Central memory CD8-positive, alpha-beta T cell (primary cell): ENCODE results near the gene INKA2.

Experiments
- ATAC-seq: fragments of 150-1000 bp; cut with Tn5 transposase; replicated peaks from 2 replicates; pipeline ENCODE4 v1.10.0; 2022; ENCODE audit warnings: mild to moderate bottlenecking, moderate FRiP score, moderate number of reproducible peaks; ENCODE audit not compliant: poor library complexity, severe bottlenecking; ENCODE audit errors: extremely low read depth
- DNase-seq, 2 donors: peaks; one replicate each; pipeline ENCODE4 v3.0.0; 2021; ENCODE audit warnings: low spot score in 2 of 2
- H3K27ac Mint-ChIP-seq: one replicate; pipeline ENCODE4 v1.8.0; 2022; ENCODE audit warnings: low read depth, mild to moderate bottlenecking, moderate library complexity, mixed read lengths
- H3K27me3 Mint-ChIP-seq: one replicate; pipeline ENCODE4 v1.8.0; 2022; ENCODE audit warnings: mixed read lengths
- H3K36me3 Mint-ChIP-seq: one replicate; pipeline ENCODE4 v1.8.0; 2022; ENCODE audit warnings: mild to moderate bottlenecking, moderate library complexity, mixed read lengths; ENCODE audit not compliant: insufficient read depth
- H3K4me1 Mint-ChIP-seq: one replicate; pipeline ENCODE4 v1.8.0; 2022; ENCODE audit warnings: mixed read lengths
- H3K4me3 Mint-ChIP-seq: one replicate; pipeline ENCODE4 v1.8.0; 2022; ENCODE audit warnings: mild to moderate bottlenecking, moderate library complexity, mixed read lengths
- H3K9me3 Mint-ChIP-seq: one replicate; pipeline ENCODE4 v1.8.0; 2022; ENCODE audit warnings: mixed read lengths

The INKA2 gene

DNA sequence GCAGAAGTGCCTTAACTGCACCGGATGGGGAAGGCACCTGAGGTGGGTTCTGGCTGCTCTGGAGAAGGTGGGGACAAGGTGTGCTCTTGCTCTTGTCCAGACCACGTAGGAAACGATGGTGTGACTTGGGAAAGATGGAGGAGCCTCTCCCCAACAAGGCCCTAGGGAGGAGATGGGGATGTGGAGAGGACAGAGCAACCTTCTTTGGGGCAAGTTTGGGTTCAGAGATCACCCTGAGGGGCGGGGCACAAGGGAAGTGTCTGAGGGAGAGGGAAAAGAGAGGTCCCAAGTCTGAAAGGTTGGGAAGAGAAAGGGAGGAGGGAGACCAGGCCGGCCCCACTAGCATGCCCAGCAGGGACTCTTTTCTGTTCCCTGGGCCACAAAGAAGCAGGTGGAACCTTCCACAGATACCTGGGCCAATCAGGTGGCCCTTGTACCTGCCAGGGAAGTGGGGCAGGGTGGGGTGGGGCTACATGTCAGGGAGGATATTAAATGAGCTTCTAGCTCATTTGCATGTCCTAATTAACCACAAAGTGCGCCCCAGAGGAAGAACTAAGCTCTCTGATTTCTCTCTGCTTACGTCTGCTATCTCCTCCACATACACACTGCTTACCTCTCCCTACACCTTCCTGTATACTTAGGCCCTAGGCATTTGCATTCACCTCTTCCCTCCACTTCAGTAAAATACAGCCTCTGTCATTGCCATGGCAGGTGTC, 15.9 kb downstream of the INKA2 start:
- peak overlapping the region; percentile 68 for H3K27ac Mint-ChIP-seq
- no peak overlapping the region for H3K4me3 Mint-ChIP-seq
- H3K9me3 Mint-ChIP-seq: no peaks in the 10 kb centered on the region

DNA sequence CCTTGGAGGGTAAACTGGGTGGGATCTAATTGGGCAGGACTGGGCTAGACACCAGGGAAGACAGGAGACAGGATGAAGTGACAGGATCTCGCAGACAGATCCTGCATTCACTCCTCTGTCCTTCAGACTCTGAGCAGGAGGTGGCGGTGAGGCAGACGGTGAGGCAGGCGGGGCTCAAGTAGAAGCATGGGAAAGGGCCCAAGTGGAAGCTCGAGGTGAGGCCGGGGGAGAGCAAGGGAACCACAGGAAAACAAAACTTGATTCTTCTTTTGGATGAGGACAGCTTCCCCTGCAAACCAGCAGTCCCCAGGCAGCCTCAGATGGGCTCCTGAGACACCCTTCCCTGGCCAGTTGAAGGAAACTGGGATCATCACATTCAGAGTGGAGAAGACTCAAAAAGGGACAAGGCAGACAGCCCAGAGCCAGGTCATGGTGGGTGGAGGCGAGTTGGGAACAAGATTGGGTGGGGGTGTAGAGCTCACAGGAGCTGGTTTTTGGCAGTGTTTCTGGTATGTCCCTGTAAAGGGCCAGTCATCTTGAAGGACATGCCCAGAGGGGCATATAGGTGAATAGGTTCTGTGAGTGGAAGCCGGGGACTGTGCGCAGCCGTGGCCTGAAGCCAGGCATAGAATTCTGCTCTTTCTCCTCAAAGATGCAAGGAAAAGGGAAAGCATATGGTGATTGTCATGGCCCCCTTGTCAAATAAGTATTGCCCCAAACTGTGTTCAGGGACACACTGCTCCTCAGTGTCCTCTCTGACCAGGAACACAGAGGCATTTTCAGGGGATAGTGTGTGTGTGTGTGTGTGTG, 18.0 kb downstream of the INKA2 start:
- Mint-ChIP-seq H3K27me3 (no peaks in the 10 kb centered on the region), H3K27ac (peak overlapping the region; percentile 68), H3K9me3 (no peaks in the 10 kb centered on the region), H3K36me3 (peaks cover 7% of the 10 kb centered on the region), H3K4me1 (peaks cover 20% of the 10 kb centered on the region), H3K4me3 (no peak overlapping the region)
- DNase-seq (no peak), ATAC-seq (no peak)

More for the DNA sequence above, 15.9 kb downstream of the INKA2 start:
- peak; percentile 92 for ATAC-seq
- H3K27me3 Mint-ChIP-seq: no peaks in the 10 kb centered on the region
- peaks cover 20% of the 10 kb centered on the region for H3K4me1 Mint-ChIP-seq
- H3K36me3 Mint-ChIP-seq: peaks cover 2% of the 10 kb centered on the region
- DNase-seq: no peak

DNA sequence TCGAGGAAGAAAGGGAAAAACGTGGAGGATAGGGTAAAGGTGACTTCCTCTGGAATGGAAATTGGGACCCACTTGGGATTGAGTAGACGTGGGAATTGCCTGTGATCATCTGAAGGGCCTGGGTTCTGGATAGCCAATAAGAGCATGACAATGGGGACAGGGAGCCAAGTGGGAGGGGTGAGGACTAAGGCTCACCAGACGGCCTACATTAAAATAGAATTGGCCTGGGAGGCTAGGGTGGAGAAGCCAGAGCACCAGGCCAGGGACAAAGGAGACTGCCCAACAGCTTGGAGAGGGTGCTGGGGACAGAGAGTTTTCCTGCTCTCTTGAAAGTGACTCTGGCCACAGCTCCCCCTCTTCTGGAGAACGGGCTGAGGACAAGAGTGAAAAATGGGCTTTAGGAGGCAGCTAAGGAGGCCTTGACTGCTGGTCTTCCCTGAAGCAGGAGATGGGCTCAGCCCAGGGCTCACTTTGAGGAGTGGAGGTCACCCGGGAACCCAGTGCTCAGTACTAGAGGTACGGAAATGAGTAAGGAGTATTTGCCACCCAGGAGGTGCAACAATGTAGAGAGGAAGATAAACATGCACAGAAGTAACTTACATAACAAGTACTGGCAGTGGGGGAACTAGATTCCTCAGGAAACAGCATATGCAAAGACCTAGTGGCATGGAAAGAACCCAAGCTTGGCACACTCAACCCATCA, 18.8 kb downstream of the INKA2 start:
- DNase-seq: no peak
- Mint-ChIP-seq H3K27ac (peak overlapping the region; percentile 68), H3K4me3 (no peak overlapping the region), H3K4me1 (peaks cover 20% of the 10 kb centered on the region), H3K9me3 (no peaks in the 10 kb centered on the region), H3K27me3 (no peaks in the 10 kb centered on the region), H3K36me3 (peaks cover 8% of the 10 kb centered on the region)
- no peak for ATAC-seq

DNA sequence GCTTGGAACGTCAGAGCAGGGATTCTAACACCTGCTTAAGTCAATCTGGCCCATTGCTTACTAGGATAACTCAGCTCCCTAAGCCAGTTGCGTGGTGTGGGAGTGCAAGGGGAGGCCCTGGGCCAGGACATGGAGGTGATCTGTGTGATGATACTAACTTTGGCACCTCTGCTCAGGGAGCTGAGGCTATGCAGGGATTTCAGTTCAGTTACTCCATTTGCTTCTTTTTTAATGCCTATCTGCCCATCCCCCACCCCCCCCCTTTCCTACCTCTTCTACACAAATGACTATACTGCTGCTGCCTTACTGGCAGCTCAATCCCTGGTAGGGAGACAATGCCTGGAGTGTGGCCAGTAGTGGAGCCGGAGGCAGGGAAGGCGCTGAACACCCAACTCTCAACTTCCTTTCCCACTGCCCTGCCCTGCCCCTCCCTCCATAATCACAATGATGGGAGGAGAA, 19.5 kb downstream of the INKA2 start:
- no peak overlapping the region for H3K27ac Mint-ChIP-seq
- H3K36me3 Mint-ChIP-seq: peaks cover 8% of the 10 kb centered on the region
- H3K4me1 Mint-ChIP-seq: peaks cover 20% of the 10 kb centered on the region

DNA sequence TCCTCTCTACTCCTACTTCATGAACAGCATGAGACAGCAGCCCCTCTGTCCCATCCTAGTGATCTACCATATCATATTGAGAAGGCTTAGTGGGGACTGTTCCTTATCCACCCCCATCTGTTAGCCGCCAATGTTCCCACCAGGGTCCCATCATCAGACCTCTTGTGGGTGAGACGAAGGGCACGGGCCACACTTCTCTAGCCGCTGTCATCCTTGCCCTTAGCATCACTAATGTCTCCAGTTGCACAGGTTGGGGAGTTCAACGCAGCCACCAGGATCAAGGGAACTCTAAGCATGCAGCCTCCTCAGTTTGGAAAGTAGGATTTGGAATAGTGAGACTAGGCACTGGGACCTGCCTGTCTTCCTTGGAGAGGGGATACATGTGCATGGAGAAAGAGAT, 20.1 kb downstream of the INKA2 start:
- Mint-ChIP-seq H3K27ac (no peak overlapping the region), H3K9me3 (no peaks in the 10 kb centered on the region), H3K27me3 (no peaks in the 10 kb centered on the region), H3K4me3 (no peak overlapping the region), H3K4me1 (peaks cover 20% of the 10 kb centered on the region), H3K36me3 (peaks cover 8% of the 10 kb centered on the region)
- ATAC-seq (no peak), DNase-seq (no peak)

More for the DNA sequence above, 19.5 kb downstream of the INKA2 start:
- ATAC-seq (no peak), DNase-seq (no peak)
- Mint-ChIP-seq H3K4me3 (no peak overlapping the region), H3K9me3 (no peaks in the 10 kb centered on the region), H3K27me3 (no peaks in the 10 kb centered on the region)

DNA sequence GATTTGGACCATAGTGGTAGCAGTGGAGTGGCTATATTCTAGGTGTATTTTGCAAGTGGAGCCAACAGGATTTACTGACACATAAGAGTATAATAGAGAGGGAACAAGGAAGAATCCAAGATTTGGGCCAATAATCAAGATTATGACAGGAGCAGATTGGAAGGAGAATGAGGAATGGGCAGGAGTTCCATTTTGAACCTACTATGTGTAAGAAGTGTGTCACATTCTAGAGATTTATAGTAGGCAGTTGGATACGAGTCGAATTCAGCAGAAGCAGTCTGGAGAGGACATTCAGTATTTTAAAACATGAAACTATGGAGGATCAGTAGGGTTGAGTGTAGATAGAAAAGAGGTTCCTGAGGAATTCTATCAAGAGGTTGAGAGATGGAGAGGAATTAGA, 21.7 kb downstream of the INKA2 start:
- no peak for ATAC-seq
- Mint-ChIP-seq H3K9me3 (no peaks in the 10 kb centered on the region), H3K27ac (no peak overlapping the region), H3K36me3 (peaks cover 11% of the 10 kb centered on the region), H3K4me3 (no peak overlapping the region), H3K27me3 (no peaks in the 10 kb centered on the region), H3K4me1 (peaks cover 7% of the 10 kb centered on the region)
- DNase-seq: no peak

DNA sequence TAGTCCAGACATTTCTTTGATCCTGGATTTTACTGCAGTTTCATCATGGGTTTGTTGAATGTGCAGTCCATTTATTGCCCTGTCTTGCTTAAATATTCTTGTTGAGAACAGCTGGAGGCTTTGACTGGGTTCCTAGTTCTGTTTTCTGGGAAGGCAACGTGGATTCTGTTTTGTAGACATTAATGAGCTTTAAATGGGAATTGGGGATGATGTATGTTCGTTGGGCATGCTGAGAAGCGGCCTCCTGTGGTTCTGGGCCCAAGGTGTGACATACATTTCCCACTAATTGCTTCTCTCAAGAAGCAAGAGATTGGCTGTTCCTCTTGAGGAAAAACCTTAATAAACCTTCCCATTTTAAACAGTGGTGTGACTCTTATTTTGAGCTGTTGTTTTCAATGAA, 22.9 kb downstream of the INKA2 start:
- Mint-ChIP-seq H3K4me3 (no peak overlapping the region), H3K9me3 (no peaks in the 10 kb centered on the region), H3K27ac (no peak overlapping the region), H3K36me3 (peaks cover 11% of the 10 kb centered on the region), H3K27me3 (no peaks in the 10 kb centered on the region), H3K4me1 (peaks cover 7% of the 10 kb centered on the region)
- ATAC-seq (no peak), DNase-seq (no peak)

DNA sequence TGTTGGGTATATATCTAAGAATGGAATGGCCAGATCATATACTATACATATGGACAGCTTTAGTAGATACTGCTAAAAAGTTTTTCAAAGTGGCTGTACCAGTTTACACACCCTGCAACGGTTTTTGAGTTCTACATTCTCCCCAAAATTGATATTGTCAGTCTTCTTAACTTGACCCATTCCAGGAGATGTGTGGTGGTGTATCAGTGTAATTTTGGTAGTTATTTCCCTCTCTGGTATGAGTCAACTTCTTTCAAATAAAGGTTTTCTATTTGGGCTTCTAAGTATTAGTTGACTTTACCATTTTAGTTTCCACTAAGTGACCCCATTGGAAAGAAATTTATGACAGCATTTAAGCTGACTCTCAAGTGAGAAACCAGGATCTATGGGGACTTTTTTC, 29.2 kb downstream of the INKA2 start:
- H3K36me3 Mint-ChIP-seq: peaks cover 41% of the 10 kb centered on the region
- no peaks in the 10 kb centered on the region for H3K27me3 Mint-ChIP-seq
- DNase-seq (no peak), ATAC-seq (no peak)
- no peaks in the 10 kb centered on the region for H3K9me3 Mint-ChIP-seq
- H3K4me3 Mint-ChIP-seq: no peak overlapping the region
- H3K4me1 Mint-ChIP-seq: peaks cover 7% of the 10 kb centered on the region
- H3K27ac Mint-ChIP-seq: peak overlapping the region; percentile 62

DNA sequence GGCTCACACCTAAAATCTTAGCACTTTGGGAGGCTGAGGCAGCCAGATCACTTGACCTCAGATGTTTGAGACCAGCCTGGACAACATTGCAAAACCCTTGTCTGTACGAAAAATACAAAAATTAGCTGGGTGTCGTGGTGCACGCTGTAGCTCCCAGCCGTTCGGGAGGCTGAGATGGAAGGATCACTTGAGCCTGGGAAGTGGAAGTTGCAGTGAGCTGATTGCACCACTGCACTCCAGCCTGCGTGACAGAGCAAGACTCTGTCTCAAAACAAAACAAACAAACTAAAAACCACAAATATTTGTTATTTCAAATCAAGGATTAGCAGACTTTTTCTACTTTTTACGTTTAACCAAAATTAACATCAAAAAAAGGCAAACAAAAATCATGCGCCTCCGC, 31.3 kb downstream of the INKA2 start:
- ATAC-seq: no peak
- Mint-ChIP-seq H3K27me3 (no peaks in the 10 kb centered on the region), H3K36me3 (peaks cover 52% of the 10 kb centered on the region), H3K4me3 (no peak overlapping the region), H3K27ac (peak overlapping the region; percentile 84), H3K9me3 (no peaks in the 10 kb centered on the region), H3K4me1 (peaks cover 7% of the 10 kb centered on the region)
- no peak for DNase-seq

DNA sequence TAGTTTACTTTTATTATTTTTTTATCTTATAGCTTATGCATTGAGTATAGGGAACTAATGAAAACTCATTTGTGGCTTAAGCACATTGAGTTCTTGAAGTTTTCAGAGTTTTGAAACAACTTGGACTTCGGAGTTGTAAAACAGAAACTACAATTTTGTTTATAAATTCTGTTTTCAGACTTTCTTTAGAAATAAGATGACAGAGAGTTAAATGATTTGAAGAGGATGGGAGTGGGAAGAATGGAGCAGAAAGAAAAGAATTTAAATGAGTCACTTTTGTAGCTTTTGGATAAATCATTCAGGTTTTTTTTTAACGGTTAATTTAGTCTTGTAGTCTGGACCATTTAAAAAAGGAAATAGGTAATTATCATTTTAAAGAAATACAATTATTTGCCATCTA, 32.3 kb downstream of the INKA2 start:
- Mint-ChIP-seq H3K9me3 (no peaks in the 10 kb centered on the region), H3K27ac (peak overlapping the region; percentile 84), H3K4me1 (peaks cover 7% of the 10 kb centered on the region), H3K27me3 (no peaks in the 10 kb centered on the region), H3K4me3 (no peak overlapping the region), H3K36me3 (peaks cover 58% of the 10 kb centered on the region)
- ATAC-seq (no peak), DNase-seq (no peak)

DNA sequence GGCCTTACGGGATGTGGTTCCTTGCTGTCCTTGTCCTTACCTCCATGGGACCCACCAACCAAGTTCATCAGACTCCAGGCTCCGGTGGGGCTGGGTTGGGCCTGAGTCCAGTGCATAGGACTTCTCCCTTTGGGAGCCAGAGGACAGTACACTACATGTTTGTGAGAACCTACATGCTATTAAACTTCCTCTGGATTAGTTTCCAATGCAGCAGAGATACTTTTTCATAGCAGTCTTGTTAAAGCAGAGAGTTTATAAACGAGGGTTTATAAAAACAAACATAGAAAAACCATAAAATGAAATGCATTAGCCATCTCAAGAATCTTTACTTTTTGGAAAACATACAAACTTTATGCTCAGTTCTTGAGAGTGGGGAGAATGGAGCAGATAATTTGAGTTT, 33.4 kb downstream of the INKA2 start:
- H3K9me3 Mint-ChIP-seq: no peaks in the 10 kb centered on the region
- H3K27ac Mint-ChIP-seq: peak overlapping the region; percentile 35
- peaks cover 7% of the 10 kb centered on the region for H3K4me1 Mint-ChIP-seq
- peaks cover 58% of the 10 kb centered on the region for H3K36me3 Mint-ChIP-seq
- H3K4me3 Mint-ChIP-seq: no peak overlapping the region
- no peaks in the 10 kb centered on the region for H3K27me3 Mint-ChIP-seq
- DNase-seq (no peak), ATAC-seq (no peak)

DNA sequence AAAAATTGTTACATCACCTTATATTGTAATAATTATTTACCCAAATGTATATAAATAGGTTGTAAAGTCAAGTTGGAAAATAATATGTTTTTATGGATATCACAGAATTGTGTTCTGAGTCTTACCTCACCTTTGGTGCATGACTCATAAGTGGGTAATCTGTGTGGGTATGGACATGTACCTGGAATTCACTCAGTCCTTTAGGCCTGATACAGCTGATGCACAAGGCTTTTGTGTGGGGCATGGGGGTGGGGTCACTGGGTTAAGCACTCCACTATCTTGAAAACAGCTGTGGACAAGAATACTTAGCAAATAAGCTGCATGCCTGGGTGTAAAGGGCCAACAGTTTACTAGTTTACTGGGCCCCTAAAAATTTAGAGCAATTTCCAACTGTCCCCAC, 34.4 kb downstream of the INKA2 start:
- ATAC-seq (no peak), DNase-seq (no peak)
- H3K4me3 Mint-ChIP-seq: no peak overlapping the region
- peaks cover 63% of the 10 kb centered on the region for H3K36me3 Mint-ChIP-seq
- peaks cover 9% of the 10 kb centered on the region for H3K4me1 Mint-ChIP-seq
- no peak overlapping the region for H3K27ac Mint-ChIP-seq
- no peaks in the 10 kb centered on the region for H3K27me3 Mint-ChIP-seq
- no peaks in the 10 kb centered on the region for H3K9me3 Mint-ChIP-seq
